ENCODE results near the gene MRM2. TPM values are rescaled to one million over a fixed set of nuclear protein-coding genes. Genes with fewer than 3 reads are reported as not detected.

The MRM2 gene
- total and polyA plus RNA-seq, 4 donors = 9.7 to 14.9 (median 11.8) TPM

DNA sequence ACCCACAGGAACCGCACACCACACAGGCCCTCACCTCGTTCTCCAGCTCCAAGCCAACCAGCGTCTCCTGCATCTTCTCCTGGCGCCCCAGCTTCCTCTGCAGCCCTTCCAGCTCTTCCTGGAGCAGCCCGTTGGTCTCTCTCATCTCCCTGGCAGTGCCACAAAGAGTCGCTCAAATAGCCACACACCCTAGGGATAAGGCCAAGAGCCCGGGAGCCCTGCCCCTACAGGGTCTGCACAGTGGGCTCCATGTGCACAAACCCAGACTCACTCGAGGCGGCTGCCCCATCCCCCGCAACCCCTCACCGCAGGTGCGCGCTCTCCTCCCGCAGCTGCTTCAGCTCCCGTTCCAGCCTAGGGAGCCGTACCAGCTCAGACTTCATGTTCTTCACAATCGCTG lies 26.2 kb downstream of the MRM2 start:
- peaks cover 6 to 61% (median 29%) of the 10 kb centered on the region in 4 donors for H3K36me3 ChIP-seq (ENCODE audit: control insufficient read depth in 4 of 4, insufficient read depth in 3 of 4, low read depth in 1 of 4, low read length in 3 of 4)
- 96% methylated on average over 17 of the region's 17 CpGs for WGBS
- no peaks in the 10 kb centered on the region for H3K27me3 ChIP-seq (ENCODE audit: control insufficient read depth in 4 of 4, insufficient read depth in 4 of 4, low read length in 3 of 4)
- H3K4me1 ChIP-seq (ENCODE audit: control insufficient read depth in 4 of 4, insufficient read depth in 4 of 4, low read length in 3 of 4) = no peaks in the 10 kb centered on the region
- H3K9ac ChIP-seq (ENCODE audit: low read depth in 1 of 2, low read length in 2 of 2) = no peak overlapping the region
- DNase-seq (ENCODE audit: low spot score) = no peak
- TF ChIP-seq NR2F2 (IDR thresholded peaks at IDR 0.05) (no peak), RXRA (IDR thresholded peaks at IDR 0.05) (no peak), SP1 (IDR thresholded peaks at IDR 0.05) (no peak), YY1 (IDR thresholded peaks at IDR 0.05) (no peak), JUND (IDR thresholded peaks at IDR 0.05) (no peak), EGR1 (IDR thresholded peaks at IDR 0.05; ENCODE audit: low read depth in 2 of 2) (no peak), HNF4G (IDR thresholded peaks at IDR 0.05) (no peak), TAF1 (conservative IDR thresholded peaks at IDR 0.05) (no peak), RAD21 (IDR thresholded peaks at IDR 0.05) (no peak)
- TF ChIP-seq, protein P1, sequence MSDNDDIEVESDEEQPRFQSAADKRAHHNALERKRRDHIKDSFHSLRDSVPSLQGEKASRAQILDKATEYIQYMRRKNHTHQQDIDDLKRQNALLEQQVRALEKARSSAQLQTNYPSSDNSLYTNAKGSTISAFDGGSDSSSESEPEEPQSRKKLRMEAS (IDR thresholded peaks at IDR 0.05) = no peak
- TF ChIP-seq, protein P2, sequence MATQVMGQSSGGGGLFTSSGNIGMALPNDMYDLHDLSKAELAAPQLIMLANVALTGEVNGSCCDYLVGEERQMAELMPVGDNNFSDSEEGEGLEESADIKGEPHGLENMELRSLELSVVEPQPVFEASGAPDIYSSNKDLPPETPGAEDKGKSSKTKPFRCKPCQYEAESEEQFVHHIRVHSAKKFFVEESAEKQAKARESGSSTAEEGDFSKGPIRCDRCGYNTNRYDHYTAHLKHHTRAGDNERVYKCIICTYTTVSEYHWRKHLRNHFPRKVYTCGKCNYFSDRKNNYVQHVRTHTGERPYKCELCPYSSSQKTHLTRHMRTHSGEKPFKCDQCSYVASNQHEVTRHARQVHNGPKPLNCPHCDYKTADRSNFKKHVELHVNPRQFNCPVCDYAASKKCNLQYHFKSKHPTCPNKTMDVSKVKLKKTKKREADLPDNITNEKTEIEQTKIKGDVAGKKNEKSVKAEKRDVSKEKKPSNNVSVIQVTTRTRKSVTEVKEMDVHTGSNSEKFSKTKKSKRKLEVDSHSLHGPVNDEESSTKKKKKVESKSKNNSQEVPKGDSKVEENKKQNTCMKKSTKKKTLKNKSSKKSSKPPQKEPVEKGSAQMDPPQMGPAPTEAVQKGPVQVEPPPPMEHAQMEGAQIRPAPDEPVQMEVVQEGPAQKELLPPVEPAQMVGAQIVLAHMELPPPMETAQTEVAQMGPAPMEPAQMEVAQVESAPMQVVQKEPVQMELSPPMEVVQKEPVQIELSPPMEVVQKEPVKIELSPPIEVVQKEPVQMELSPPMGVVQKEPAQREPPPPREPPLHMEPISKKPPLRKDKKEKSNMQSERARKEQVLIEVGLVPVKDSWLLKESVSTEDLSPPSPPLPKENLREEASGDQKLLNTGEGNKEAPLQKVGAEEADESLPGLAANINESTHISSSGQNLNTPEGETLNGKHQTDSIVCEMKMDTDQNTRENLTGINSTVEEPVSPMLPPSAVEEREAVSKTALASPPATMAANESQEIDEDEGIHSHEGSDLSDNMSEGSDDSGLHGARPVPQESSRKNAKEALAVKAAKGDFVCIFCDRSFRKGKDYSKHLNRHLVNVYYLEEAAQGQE (IDR thresholded peaks at IDR 0.05) = no peak
- TF ChIP-seq, protein P3, sequence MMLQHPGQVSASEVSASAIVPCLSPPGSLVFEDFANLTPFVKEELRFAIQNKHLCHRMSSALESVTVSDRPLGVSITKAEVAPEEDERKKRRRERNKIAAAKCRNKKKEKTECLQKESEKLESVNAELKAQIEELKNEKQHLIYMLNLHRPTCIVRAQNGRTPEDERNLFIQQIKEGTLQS (IDR thresholded peaks at IDR 0.05) = no peak
- TF ChIP-seq, protein P4, sequence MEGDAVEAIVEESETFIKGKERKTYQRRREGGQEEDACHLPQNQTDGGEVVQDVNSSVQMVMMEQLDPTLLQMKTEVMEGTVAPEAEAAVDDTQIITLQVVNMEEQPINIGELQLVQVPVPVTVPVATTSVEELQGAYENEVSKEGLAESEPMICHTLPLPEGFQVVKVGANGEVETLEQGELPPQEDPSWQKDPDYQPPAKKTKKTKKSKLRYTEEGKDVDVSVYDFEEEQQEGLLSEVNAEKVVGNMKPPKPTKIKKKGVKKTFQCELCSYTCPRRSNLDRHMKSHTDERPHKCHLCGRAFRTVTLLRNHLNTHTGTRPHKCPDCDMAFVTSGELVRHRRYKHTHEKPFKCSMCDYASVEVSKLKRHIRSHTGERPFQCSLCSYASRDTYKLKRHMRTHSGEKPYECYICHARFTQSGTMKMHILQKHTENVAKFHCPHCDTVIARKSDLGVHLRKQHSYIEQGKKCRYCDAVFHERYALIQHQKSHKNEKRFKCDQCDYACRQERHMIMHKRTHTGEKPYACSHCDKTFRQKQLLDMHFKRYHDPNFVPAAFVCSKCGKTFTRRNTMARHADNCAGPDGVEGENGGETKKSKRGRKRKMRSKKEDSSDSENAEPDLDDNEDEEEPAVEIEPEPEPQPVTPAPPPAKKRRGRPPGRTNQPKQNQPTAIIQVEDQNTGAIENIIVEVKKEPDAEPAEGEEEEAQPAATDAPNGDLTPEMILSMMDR (IDR thresholded peaks at IDR 0.05; ENCODE audit: low read depth, low read length, missing input control) = no peak
- TF ChIP-seq, protein P5, sequence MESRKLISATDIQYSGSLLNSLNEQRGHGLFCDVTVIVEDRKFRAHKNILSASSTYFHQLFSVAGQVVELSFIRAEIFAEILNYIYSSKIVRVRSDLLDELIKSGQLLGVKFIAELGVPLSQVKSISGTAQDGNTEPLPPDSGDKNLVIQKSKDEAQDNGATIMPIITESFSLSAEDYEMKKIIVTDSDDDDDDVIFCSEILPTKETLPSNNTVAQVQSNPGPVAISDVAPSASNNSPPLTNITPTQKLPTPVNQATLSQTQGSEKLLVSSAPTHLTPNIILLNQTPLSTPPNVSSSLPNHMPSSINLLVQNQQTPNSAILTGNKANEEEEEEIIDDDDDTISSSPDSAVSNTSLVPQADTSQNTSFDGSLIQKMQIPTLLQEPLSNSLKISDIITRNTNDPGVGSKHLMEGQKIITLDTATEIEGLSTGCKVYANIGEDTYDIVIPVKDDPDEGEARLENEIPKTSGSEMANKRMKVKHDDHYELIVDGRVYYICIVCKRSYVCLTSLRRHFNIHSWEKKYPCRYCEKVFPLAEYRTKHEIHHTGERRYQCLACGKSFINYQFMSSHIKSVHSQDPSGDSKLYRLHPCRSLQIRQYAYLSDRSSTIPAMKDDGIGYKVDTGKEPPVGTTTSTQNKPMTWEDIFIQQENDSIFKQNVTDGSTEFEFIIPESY (IDR thresholded peaks at IDR 0.05) = no peak
- H3K9me3 ChIP-seq (ENCODE audit: control insufficient read depth in 4 of 4, low read length in 3 of 4) = no peaks in the 10 kb centered on the region
- no peak overlapping the region for H3K27ac ChIP-seq (ENCODE audit: low read depth in 1 of 2, low read length in 2 of 2)
- no peak overlapping the region for H3K4me3 ChIP-seq (ENCODE audit: low read depth in 1 of 3, low read length in 3 of 3)

DNA sequence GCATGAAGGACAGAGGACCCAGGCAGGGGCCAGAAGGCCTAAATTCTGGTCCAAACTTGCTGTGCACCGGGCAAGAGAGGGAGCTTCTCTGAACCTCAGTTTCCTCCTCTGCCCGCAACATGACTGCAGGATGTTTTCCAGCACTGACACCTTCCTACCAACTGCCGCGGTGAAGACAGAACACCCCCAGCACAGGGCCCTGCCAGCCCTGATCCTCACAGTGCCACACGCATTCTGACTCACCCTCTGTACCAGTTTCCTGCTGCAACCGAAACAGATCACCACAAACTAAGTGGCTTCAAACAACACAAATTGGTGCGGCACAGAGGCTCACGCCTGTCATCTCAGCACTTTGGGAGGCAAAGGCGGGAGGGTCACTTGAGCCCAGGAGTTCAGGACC lies 27.4 kb downstream of the MRM2 start:
- Histone ChIP-seq H3K27me3 (ENCODE audit: control insufficient read depth in 4 of 4, insufficient read depth in 4 of 4, low read length in 3 of 4) (no peaks in the 10 kb centered on the region), H3K4me3 (ENCODE audit: low read depth in 1 of 3, low read length in 3 of 3) (no peak overlapping the region), H3K9ac (ENCODE audit: low read depth in 1 of 2, low read length in 2 of 2) (no peak overlapping the region), H3K27ac (ENCODE audit: low read depth in 1 of 2, low read length in 2 of 2) (no peak overlapping the region), H3K4me1 (ENCODE audit: control insufficient read depth in 4 of 4, insufficient read depth in 4 of 4, low read length in 3 of 4) (no peaks in the 10 kb centered on the region), H3K36me3 (ENCODE audit: control insufficient read depth in 4 of 4, insufficient read depth in 3 of 4, low read depth in 1 of 4, low read length in 3 of 4) (peaks cover 6 to 61% (median 29%) of the 10 kb centered on the region in 4 donors), H3K9me3 (ENCODE audit: control insufficient read depth in 4 of 4, low read length in 3 of 4) (no peaks in the 10 kb centered on the region)
- 92% methylated on average over 9 of the region's 9 CpGs for WGBS
- DNase-seq (ENCODE audit: low spot score) = no peak
- TF ChIP-seq, protein P2 (IDR thresholded peaks at IDR 0.05) = no peak
- TF ChIP-seq GABPA (IDR thresholded peaks at IDR 0.05 in 1 of 2, conservative IDR thresholded peaks at IDR 0.05 in 1 of 2) = no peak
- TF ChIP-seq, protein P3 (IDR thresholded peaks at IDR 0.05) = no peak
- TF ChIP-seq, protein P4 (IDR thresholded peaks at IDR 0.05; ENCODE audit: low read depth, low read length, missing input control) = no peak
- no peak for TF ChIP-seq RXRA (IDR thresholded peaks at IDR 0.05)
- no peak for TF ChIP-seq JUND (IDR thresholded peaks at IDR 0.05)
- TF ChIP-seq TAF1 (conservative IDR thresholded peaks at IDR 0.05) = no peak
